ENCODE results near the gene FYTTD1.

FYTTD1 gene

DNA sequence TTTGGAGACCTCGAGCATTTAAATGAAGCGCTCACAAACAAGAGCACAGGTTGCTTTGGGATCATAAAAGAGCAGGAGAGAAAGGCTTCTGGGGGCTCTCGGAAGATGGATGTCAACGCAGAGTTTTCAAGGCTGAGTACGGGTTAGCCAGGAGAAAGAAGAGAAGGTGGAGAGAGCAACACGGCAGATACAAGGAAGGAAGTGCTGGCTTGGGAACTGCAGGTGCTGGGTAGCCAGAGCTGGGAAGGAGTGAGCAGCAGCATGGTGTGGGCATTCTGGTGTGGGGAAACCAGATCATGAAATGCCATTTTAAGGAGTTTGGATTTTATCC is 12.4 kb upstream of the FYTTD1 start:
- DNase-seq (ENCODE audit: low read depth) = no peak

GRCh38 chr3:197737749-197738462 is 11.8 kb upstream of the FYTTD1 start:
- no peak for DNase-seq (ENCODE audit: low read depth)

DNA sequence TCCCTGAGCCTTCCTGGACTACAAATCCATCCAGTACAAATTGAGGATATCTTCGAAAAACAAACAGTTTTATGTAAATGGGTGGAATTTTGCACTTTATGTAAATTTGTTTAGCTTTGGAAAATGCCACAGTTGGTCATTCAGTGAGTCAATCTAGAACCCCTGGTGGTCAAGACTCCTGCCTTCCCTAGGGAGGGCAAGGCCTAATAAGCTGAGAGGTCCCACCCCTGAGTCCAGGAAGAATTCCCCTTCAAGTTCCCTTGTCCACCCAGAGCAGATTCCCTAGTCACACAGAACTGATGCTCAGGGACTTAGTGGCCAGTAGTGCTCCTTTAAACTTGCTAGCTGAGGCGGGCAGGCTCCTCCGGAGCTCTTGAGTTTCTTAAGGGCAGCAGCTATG is 6.9 kb upstream of the FYTTD1 start:
- no peak for DNase-seq (ENCODE audit: low read depth)

- no peak for DNase-seq (ENCODE audit: low read depth)
Observed at GRCh38 chr3:197746209-197746608, 3.5 kb upstream of the FYTTD1 start.

GRCh38 chr3:197746801-197747237 is 2.9 kb upstream of the FYTTD1 start:
- no peak for DNase-seq (ENCODE audit: low read depth)

DNA sequence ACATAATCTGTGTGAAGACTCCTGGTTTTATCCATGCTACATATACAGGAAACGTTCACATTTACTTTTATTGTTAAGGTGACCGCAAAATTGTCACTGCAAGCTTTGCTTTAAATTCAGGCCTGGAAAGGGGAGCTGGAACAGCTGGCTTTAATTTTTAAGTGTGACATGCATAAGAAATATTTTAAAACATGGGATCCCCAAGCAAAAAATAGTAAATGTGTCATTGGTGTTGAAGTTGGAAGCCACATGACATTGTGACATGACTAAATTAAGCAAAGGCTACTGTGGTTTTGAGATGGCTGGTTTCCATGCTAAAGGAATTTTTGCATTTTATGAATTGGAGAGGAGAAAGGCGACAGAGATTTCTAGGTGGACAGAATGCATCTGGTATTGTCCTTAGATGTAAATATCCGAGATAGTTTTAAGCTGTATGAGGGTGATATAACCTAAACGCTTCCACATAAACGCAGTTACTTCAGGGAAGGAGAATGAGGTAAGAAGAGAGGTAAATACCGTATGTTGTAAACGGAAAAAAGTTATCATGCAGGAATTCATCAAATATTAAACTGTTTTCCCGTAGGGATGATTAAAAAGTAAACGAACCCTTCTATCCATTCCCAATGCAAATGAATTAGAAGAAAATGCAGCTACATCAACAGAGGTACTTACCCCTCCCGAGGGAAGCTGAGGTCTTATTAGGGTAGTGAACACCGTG is 927 bp upstream of the FYTTD1 start:
- DNase-seq (ENCODE audit: low read depth) = no peak

DNA sequence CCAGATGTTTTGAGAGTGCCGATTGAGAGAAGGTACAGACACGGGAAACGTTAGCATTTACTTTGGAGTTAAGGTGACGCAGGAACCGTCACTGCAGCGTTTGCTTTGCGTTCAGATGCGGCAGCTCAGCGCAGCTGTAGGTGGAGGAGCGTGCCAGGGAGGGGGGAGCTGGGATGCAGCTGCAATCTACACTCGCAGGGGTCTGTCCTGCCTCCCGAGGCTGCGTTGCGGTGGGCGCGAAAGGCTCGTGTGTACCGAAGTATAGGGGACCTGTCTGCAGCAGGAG is 425 bp upstream of the FYTTD1 start:
- DNase-seq (ENCODE audit: low read depth) = no peak

- no peak for DNase-seq (ENCODE audit: low read depth)
Observed at GRCh38 chr3:197750396-197750831, 731 bp downstream of the FYTTD1 start.

GRCh38 chr3:197750858-197751737 is 1.4 kb downstream of the FYTTD1 start:
- no peak for DNase-seq (ENCODE audit: low read depth)

DNA sequence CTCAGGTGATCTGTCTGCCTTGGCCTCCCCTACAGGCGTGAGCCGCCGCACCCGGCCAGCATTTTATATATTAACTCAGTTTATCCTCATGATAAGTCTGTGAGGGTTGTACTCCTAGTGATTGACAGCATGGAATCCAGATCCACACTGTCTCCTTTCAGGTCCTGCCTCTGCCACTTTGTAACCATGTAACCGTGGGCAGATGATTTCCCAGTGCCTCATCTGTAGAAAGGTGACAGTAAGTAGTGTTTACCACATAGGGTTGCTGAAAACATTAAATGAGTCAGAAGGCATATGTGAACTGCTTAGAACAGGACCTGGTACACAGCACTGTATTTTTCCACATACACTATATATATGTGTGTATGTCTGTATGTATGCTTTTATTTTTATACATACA is 2.4 kb downstream of the FYTTD1 start:
- DNase-seq (ENCODE audit: low read depth) = no peak

DNA sequence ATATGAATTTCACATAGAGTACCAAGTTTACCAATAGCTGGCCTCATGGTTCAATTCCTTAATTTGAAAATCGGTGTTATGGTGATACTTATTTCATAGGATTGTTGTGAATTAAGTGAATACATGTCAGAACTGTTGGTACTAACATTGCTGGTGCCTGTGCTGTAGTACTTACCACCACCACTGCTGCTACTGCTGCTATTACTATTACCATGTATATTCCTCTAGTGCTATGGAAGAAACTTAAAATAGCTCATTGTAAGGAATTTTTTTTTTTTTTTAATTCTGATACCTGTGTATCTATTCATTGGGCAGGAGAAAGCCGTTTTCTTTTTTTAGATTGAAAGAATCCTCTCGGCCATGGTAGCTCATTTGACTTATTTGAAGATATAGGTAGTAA is 3.6 kb downstream of the FYTTD1 start:
- no peak for DNase-seq (ENCODE audit: low read depth)

- DNase-seq (ENCODE audit: low read depth) = no peak
Observed at GRCh38 chr3:197756704-197757103, 7.0 kb downstream of the FYTTD1 start.

- no peak for DNase-seq (ENCODE audit: low read depth)
Observed at GRCh38 chr3:197758512-197758911, 8.8 kb downstream of the FYTTD1 start.

- no peak for DNase-seq (ENCODE audit: low read depth)
Observed at GRCh38 chr3:197761784-197762183, 12.1 kb downstream of the FYTTD1 start.

DNA sequence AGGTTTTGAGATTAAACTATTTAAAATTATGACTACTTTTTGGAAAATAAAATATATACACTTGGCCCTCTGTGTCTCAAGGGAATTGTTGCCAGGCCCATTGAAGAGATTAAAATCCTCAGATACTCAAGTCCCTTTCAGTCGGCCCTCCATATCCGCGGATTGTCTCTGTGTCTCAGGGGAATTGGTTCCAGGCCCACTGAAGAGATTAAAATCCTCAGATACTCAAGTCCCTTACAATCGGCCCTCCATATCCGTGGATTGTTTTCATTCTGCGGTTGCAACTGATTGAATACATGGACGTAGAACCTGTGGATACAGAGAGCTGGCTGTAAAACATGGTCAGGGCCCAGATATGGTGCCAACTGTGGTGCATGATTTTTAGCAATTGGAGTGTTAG is 25.6 kb downstream of the FYTTD1 start:
- DNase-seq (ENCODE audit: low read depth) = no peak

- no peak for DNase-seq (ENCODE audit: low read depth)
Observed at GRCh38 chr3:197782230-197782629, 32.5 kb downstream of the FYTTD1 start.

DNA sequence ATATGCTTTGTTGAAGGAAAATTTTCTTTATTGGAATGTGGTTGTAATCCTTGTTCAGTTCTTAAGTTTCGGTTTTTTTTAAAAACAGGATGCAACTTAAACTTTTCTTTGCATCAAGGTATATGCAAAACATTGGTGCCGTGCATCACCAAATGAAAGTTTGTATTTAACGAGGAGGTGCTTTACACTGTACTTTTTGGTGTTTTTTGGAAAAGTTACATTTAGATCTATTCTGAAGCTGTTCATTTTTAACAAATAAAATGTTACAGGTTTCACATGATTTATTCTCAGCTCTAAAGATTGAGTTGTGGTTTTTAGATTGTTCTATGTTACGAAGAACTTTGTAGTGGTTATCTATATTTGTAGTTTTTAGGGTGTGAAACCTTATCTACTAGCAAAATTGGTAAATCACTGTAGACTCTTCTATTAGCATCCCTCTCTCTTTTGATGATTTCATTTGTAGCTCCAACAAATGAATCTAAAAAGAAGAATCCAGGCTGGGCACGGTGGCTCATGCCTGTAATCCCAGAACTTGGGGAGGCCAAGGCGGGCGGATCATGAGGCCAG is 34.4 kb downstream of the FYTTD1 start:
- no peak for DNase-seq (ENCODE audit: low read depth)

DNA sequence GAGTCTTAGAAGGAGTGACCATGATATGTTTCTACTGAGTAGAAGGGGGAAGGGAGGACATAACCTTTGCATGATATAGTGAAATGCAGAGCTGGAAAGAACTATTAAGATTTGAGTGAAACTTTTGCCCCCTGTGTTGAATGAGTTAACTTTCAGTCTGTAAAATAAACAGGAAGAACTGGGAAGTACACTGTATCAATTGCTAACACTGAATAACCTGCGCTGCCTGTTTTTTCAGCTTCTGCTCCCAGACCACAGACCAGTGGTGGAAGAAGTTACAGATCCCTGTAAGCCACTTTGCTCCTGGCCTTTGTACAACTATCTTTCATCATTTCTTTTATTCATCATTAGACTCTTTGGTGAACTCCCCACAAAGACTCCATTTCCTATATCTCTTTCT is 37.7 kb downstream of the FYTTD1 start:
- no peak for DNase-seq (ENCODE audit: low read depth)

DNA sequence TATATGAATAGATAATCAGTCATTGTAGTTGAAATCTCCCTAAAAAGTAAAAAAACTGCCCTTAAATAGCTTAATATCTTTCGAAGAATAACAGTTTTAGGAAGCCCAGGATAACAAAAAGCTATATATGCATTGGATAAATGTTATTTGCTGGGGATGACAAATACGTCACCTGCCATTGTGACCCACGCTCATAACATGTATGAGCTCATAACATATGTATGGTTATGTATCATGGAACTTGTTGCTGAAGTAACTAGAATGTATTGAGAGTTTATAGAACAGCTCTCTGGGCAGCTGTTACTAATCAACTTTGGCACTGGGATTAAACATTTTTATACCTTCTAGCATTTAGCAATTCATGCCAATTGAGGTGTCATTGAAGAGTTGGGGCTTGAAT is 39.6 kb downstream of the FYTTD1 start:
- no peak for DNase-seq (ENCODE audit: low read depth)

GRCh38 chr3:197790033-197790432 is 40.4 kb downstream of the FYTTD1 start:
- no peak for DNase-seq (ENCODE audit: low read depth)

DNA sequence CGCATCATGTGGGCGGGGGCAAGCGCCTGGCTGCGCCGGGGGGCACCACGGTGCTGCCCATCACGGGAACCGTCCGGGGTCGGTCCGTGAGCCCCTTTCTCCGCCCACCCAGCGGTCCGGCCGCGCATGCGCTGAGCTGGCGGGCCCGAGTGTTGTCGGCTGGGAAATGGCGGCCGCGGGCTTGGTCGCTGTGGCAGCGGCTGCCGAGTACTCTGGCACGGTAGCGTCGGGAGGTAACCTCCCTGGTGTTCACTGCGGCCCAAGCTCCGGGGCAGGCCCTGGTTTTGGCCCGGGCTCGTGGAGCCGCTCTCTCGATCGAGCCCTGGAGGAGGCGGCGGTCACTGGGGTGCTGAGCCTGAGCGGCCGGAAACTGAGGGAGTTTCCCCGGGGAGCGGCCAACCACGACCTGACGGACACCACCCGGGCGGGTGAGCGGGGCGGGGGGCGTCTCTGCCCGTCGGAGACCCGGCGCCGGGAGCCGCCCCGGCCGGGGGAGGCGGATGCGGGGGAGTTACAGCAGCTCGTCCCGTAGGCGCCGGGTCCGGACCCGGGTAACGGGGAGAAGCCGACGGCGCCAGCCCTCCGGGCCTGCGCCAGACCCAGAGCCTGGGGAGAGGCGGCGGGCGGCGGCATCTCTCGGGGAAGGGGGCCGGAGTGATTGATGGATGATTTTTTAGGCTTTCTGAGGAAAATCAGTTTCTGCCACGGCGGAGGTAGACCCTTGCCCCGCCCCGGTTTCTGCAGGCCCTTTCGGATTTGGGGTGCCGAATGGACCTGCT is 41.6 kb downstream of the FYTTD1 start, which contains the start of gene LRCH3:
TSS of gene LRCH3 (plus strand) at position 142 of the 779 bp plus-strand sequence. CDS start at position 167, 25 bp downstream.
- DNase-seq (ENCODE audit: low read depth) = no peak

All from HS-27A (cell line).